Retinal pigment epithelial cell (primary cell): ENCODE data around the gene MVD.

Experiments
- DNase-seq: peaks from one replicate; pipeline ENCODE4 v3.0.0-alpha.2; 2010; ENCODE audit warnings: low read depth
- H3K4me3 ChIP-seq: 2 replicates; pipeline ENCODE4 v1.5.1; 2011; ENCODE audit warnings: mild to moderate bottlenecking, low read length, control low read depth, moderate library complexity
- TF ChIP-seq, protein P1 (sequence below): conservative IDR thresholded peaks from 2 replicates; pipeline ENCODE4 v1.5.1; 2011; ENCODE audit warnings: low read depth, low read length, control low read depth, inconsistent platforms

The MVD gene, protein sequence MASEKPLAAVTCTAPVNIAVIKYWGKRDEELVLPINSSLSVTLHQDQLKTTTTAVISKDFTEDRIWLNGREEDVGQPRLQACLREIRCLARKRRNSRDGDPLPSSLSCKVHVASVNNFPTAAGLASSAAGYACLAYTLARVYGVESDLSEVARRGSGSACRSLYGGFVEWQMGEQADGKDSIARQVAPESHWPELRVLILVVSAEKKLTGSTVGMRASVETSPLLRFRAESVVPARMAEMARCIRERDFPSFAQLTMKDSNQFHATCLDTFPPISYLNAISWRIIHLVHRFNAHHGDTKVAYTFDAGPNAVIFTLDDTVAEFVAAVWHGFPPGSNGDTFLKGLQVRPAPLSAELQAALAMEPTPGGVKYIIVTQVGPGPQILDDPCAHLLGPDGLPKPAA

DNA sequence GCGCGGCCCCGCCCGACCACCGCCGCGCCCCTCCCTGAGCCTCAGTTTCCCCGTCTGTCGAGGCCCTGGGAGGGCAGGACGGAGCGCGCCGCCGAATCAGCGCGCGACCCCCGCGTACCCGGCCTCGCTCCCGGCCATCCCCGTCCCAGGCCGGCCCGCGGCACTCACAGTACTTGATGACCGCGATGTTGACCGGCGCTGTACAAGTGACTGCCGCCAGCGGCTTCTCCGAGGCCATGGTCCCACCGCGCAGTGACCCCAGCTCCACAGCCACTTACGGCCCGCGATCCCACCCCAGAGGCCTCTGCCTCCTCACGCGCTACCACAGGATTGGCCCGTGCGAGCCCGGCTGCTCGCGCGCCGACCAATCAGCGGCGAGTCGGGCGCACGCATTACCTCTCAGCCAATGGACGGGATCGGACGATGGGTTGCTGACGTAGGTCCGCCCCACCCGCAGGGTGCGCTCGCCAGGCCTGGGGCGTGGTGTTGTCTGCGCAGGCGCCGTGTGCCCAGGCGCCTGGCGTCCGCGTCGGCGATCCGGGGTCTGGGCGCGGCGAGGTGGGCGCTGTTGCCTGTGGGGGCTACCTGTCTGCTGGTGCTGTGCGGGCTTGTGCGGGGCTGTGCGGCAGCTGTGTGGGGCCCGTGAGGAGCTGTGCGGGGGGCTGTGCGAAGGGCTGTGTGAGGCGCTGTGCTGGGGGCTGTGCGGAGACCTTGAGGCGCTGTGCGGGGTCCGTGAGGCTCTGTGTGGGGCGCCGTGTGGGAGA is at the start of gene MVD:
Gene MVD (minus strand): TSS at position 249 of the 764 bp plus-strand sequence. CDS start 11 bp downstream, at position 238.
- DNase-seq, result peak; percentile 94
- peak within 1 kb of the TSS; percentile 87 for H3K4me3 ChIP-seq
- TF ChIP-seq, protein P1, sequence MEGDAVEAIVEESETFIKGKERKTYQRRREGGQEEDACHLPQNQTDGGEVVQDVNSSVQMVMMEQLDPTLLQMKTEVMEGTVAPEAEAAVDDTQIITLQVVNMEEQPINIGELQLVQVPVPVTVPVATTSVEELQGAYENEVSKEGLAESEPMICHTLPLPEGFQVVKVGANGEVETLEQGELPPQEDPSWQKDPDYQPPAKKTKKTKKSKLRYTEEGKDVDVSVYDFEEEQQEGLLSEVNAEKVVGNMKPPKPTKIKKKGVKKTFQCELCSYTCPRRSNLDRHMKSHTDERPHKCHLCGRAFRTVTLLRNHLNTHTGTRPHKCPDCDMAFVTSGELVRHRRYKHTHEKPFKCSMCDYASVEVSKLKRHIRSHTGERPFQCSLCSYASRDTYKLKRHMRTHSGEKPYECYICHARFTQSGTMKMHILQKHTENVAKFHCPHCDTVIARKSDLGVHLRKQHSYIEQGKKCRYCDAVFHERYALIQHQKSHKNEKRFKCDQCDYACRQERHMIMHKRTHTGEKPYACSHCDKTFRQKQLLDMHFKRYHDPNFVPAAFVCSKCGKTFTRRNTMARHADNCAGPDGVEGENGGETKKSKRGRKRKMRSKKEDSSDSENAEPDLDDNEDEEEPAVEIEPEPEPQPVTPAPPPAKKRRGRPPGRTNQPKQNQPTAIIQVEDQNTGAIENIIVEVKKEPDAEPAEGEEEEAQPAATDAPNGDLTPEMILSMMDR, result no peak

DNA sequence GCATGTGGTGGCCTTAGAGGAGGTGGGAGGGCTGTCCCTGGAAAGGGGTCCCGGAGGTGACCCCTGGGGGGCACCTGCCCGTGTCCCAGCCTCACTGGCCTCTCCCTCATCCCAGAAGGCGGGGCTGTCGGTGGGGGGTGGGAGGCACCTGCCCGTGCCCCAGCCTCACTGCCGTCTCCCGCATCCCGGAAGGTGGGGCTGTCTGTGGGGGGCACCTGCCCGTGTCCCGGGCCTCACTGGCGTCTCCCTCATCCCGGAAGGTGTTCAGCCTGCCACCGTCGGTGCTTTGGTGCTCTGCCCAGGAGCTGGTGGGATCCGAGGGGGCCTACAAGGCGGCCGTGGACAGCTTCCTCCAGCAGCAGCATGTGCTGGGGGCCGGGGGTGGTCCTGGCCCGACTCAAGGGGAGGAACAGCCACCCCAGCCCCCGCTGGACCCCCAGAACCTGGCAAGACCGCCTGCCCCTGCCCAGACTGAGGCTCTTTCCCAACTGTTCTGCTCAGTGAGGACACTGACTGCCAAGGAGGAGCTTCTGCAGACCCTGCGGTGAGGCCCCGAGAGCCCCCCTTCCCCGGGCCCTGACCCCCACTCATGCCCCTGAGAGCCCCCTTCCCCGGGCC is 49.6 kb upstream of the MVD start:
- DNase-seq, result no peak
- TF ChIP-seq, protein P1, result no peak
- H3K4me3 ChIP-seq, result no peak overlapping the region

DNA sequence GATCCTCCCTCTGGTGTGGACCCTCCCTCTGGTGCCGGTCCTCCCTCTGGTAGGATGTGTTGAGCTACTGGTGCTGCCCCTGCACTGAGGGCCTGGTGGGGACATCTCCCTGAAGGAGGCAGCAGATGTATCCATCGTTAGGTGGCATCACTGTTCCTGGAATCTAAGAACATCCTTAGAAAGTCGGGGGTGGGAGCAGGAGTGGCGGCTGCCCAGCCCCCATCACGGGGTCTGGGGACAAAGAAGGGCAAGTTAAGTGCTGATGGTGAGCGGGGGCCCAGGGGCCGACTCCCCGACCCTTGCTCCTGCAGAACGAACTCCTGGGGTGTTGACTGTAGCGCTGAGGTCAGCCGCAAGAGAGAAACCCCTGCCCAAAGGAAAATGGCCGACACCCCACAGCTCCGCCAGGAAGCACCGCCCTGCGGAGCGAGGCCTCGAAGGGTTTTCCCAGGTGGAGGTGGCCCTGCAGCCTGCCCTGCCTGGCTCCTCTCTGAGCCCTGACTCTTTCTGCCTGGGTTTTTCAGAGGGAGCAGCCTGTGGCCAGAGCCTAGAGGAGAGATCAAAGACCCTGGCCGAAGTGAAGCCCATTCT is 49.0 kb upstream of the MVD start:
- TF ChIP-seq, protein P1, result no peak
- H3K4me3 ChIP-seq, result no peak overlapping the region
- no peak for DNase-seq

DNA sequence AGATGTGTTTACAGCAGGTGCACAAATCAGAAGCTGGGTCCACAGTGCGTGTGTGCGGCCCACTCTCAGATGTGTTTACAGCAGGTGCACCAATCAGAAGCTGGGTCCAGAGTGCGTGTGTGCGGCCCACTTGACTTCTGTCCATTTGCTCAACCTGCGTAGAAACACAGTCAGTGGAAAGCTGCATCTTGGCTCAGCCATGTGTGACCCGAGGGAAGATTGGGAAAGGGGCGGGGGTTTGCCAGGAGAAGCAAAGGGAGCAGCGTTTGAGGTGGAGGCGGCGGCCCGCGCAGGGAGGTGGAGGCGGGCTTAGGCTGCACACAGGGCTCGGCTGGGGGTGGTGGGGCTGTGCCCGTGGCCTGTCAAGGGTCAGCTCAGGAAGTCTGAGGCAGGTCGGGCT is 47.7 kb upstream of the MVD start:
- no peak for DNase-seq
- TF ChIP-seq, protein P1, result no peak
- H3K4me3 ChIP-seq, result no peak overlapping the region

DNA sequence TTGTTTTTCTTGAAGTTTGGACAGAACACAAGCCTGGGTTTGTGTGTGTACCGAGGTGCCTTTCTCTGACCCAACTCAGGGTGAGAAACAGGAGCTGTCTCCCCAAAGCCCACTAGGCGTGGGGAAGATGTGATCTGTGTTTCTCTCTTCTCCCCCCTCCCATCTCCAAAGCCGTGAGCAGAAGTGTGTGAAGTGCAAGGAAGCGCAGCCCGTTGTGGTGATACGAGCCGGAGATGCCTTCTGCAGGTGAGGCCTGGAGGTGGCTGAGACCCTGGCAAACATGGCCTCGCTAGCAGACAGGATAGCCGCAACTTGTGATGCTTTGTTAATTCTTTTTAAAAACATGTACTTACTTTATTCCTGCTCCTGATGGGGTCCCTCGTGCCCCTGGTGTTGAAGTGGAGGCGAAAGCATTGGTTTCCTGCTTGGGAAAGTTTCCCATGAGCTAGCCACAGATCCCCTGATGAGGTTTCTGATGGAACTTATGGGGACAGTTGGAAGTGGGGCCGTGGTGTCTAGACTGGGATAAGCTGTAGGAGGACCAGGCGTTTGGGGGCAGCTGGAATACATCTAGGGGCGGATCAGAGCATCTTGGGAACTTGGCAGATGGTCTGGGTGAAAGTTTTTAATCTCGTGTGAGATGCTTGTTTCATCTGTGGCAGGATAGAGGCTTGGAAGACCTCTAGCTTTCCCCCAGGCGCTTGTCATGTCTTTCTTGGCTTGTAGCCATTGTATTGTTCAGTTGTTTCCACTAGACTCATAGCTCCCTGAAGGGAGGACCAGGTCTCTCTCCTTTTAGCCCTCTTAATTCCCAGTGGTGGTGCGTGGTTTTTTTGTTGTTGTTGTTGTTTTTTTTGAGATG is 44.3 kb upstream of the MVD start:
- no peak for DNase-seq
- peak overlapping the region; percentile 92 for H3K4me3 ChIP-seq
- TF ChIP-seq, protein P1, result no peak
